ENCODE measurements around the gene CSRP1.

GRCh38 chr1:201535046-201535918 lies 28.4 kb upstream of the CSRP1 start:
- no peak for TF ChIP-seq CTCF (IDR thresholded peaks at IDR 0.05 in 4 of 5, conservative IDR thresholded peaks at IDR 0.05 in 1 of 5)
- TF ChIP-seq POLR2A (IDR thresholded peaks at IDR 0.05), result no peak

Data from gastrocnemius medialis (tissue), 4 donors.